CD4-positive, alpha-beta memory T cell (primary cell): ENCODE results near the gene MLPH. TPM values are rescaled to one million over a fixed set of nuclear protein-coding genes. Genes with fewer than 3 reads are reported as not detected.

ENCODE experiments used
- CTCF ChIA-PET: fragments of 350-600 bp; sonication (Branson Sonifier 250); formaldehyde crosslinking; loops from one replicate; lab custom pipeline; 2021; ENCODE audit warnings: inconsistent platforms; ENCODE audit not compliant: partially characterized antibody; lab: Charles Lee
- POLR2A ChIA-PET: fragments of 350-600 bp; sonication (Branson Sonifier 250); formaldehyde crosslinking; loops from one replicate; lab custom pipeline; 2021; ENCODE audit not compliant: partially characterized antibody; lab: Charles Lee
- DNase-seq, 5 donors: peaks; one replicate each; pipeline versions ENCODE4 v3.0.0 to v3.0.0-alpha.2; 2020 to 2022; ENCODE audit warnings: mixed read lengths in 1 of 5
- H3K27ac ChIP-seq: one replicate; pipeline ENCODE4 v1.7.0; 2013; ENCODE audit warnings: low read depth, low read length
- H3K27me3 ChIP-seq: 2 replicates; pipeline ENCODE4 v1.7.0; 2013; ENCODE audit warnings: mild to moderate bottlenecking, low read length, moderate library complexity; ENCODE audit not compliant: insufficient read depth
- H3K36me3 ChIP-seq: 2 replicates; pipeline ENCODE4 v1.7.0; 2013; ENCODE audit warnings: mild to moderate bottlenecking, low read length, moderate library complexity; ENCODE audit not compliant: insufficient read depth
- H3K4me1 ChIP-seq: 2 replicates; pipeline ENCODE4 v1.7.0; 2013; ENCODE audit warnings: mild to moderate bottlenecking, low read length, moderate library complexity; ENCODE audit not compliant: insufficient read depth
- H3K4me3 ChIP-seq, 2 donors: one replicate each; pipeline ENCODE4 v1.7.0; 2013; ENCODE audit warnings: low read length in 2 of 2, mild to moderate bottlenecking in 1 of 2
- H3K9me3 ChIP-seq, 2 donors: one replicate each; pipeline ENCODE4 v1.7.0; 2013; ENCODE audit warnings: low read length in 2 of 2, control low read depth in 1 of 2; ENCODE audit not compliant: control insufficient read depth in 1 of 2
- H3K27ac Mint-ChIP-seq, 7 donors: one replicate each; pipeline ENCODE4 v1.8.0; 2020 to 2021; ENCODE audit warnings: mixed read lengths in 7 of 7, mild to moderate bottlenecking in 6 of 7, inconsistent platforms in 3 of 7, moderate library complexity in 3 of 7
- H3K27me3 Mint-ChIP-seq, 2 donors: one replicate each; pipeline ENCODE4 v1.8.0; 2020 to 2021; ENCODE audit warnings: mixed read lengths in 2 of 2
- H3K36me3 Mint-ChIP-seq, 2 donors: one replicate each; pipeline ENCODE4 v1.8.0; 2020 to 2021; ENCODE audit warnings: mixed read lengths in 2 of 2, inconsistent platforms in 1 of 2, mild to moderate bottlenecking in 1 of 2
- H3K4me1 Mint-ChIP-seq, 4 donors: one replicate each; pipeline ENCODE4 v1.8.0; 2020 to 2021; ENCODE audit warnings: mixed read lengths in 4 of 4, mild to moderate bottlenecking in 1 of 4
- H3K4me3 Mint-ChIP-seq, 8 donors: one replicate each; pipeline ENCODE4 v1.8.0; 2020 to 2021; ENCODE audit warnings: mixed read lengths in 8 of 8, mild to moderate bottlenecking in 7 of 8, moderate library complexity in 6 of 8, inconsistent platforms in 3 of 8
- H3K9me3 Mint-ChIP-seq, 8 donors: one replicate each; pipeline ENCODE4 v1.8.0; 2020 to 2021; ENCODE audit warnings: mixed read lengths in 8 of 8, mild to moderate bottlenecking in 5 of 8, inconsistent platforms in 3 of 8, moderate library complexity in 1 of 8
- intact Hi-C: fragments of 100-400 bp; cut with micrococcal nuclease; formaldehyde crosslinking; loops from one replicate; pipeline ENCODE4 v1.15.1; 2023
- polyA plus RNA-seq, 2 donors: library from polyadenylated mRNA; unstranded; fragments of 300-500 nt; fragmentation: Illumina TruSeq; gene quantifications; one replicate each; pipeline ENCODE4 v1.2.3, GENCODE V29; 2021
- total RNA-seq, 2 experiments: library from RNA; stranded (reverse); gene quantifications; one replicate each; pipeline ENCODE4 v1.2.3, GENCODE V29; 2021

The MLPH gene
- total and polyA plus RNA-seq, 4 experiments from 2014 or later = not detected

DNA sequence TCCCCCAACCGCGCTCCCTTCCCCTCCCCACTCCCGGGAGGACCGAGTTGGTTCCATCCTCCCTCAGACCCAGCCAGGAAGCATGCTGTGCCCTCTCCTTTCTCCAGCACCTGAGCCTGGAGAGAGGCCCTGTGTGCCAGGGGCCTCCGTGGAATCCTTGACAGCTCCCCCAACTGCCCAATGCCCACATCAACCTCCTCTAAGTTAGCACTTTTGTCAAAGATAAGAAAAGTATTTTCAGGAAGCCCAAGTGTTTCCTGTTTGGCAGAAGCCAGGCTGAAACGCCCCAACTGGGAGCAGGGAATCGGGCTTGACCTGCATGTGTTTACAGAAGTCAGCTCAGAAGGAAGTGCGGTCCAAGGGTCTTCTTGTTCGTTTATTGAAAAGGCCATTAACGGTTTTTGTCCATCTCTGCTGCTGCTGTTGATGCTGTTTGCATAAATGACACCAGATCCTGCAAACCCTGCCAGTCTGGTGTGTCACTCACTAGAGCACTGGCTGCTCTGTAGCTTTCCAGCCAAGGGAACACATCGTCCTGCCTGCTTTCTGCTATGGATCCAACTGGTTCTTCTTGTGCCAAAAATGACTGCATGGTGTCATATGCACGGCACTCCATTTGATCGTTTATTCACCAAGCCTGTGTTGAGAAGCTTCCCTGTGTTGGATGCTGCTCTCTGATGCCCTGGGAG is 37.7 kb upstream of the MLPH start:
- Mint-ChIP-seq H3K27me3 (no peaks in the 10 kb centered on the region), H3K9me3 (peaks cover 0 to 2% (median 0%) of the 10 kb centered on the region in 8 donors), H3K4me1 (peaks cover 0 to 9% (median 4%) of the 10 kb centered on the region in 4 donors), H3K27ac (no peak overlapping the region), H3K4me3 (no peak overlapping the region), H3K36me3 (no peaks in the 10 kb centered on the region)
- H3K4me3 ChIP-seq = no peak overlapping the region
- H3K4me1 ChIP-seq = no peaks in the 10 kb centered on the region
- intact Hi-C loops = no loop called here
- no peak for DNase-seq
- ChIA-PET POLR2A (interaction anchor here (2.2 kb wide), 1 partner anchor 16 kb away, joined by 7 read pairs; no protein-coding TSS in a partner anchor), CTCF (interaction anchor here (0.6 to 4.6 kb wide), 4 partner anchors 16 to 131 kb away, joined by 4 to 19 read pairs (median 6); no protein-coding TSS in a partner anchor)
- H3K36me3 ChIP-seq = no peaks in the 10 kb centered on the region
- no peak overlapping the region for H3K27ac ChIP-seq
- H3K27me3 ChIP-seq = no peaks in the 10 kb centered on the region
- no peaks in the 10 kb centered on the region for H3K9me3 ChIP-seq

GRCh38 chr2:237450108-237450507 is 36.9 kb upstream of the MLPH start:
- H3K27ac ChIP-seq = no peak overlapping the region
- no peak overlapping the region for H3K4me3 Mint-ChIP-seq
- peaks cover 0 to 9% (median 4%) of the 10 kb centered on the region in 4 donors for H3K4me1 Mint-ChIP-seq
- intact Hi-C loops = no loop called here
- H3K36me3 ChIP-seq = no peaks in the 10 kb centered on the region
- H3K27ac Mint-ChIP-seq = no peak overlapping the region
- no peak overlapping the region for H3K4me3 ChIP-seq
- H3K9me3 ChIP-seq = no peaks in the 10 kb centered on the region
- no peaks in the 10 kb centered on the region for H3K27me3 ChIP-seq
- no peaks in the 10 kb centered on the region for H3K36me3 Mint-ChIP-seq
- POLR2A ChIA-PET = interaction anchor here (2.2 kb wide), 1 partner anchor 16 kb away, joined by 7 read pairs; no protein-coding TSS in a partner anchor
- no peaks in the 10 kb centered on the region for H3K4me1 ChIP-seq
- no peak for DNase-seq
- no peaks in the 10 kb centered on the region for H3K27me3 Mint-ChIP-seq
- H3K9me3 Mint-ChIP-seq = peaks cover 0 to 3% (median 0%) of the 10 kb centered on the region in 8 donors
- CTCF ChIA-PET = interaction anchor here (2.0 to 4.6 kb wide), 3 partner anchors 17 to 28 kb away, joined by 4 to 19 read pairs (median 18); no protein-coding TSS in a partner anchor

DNA sequence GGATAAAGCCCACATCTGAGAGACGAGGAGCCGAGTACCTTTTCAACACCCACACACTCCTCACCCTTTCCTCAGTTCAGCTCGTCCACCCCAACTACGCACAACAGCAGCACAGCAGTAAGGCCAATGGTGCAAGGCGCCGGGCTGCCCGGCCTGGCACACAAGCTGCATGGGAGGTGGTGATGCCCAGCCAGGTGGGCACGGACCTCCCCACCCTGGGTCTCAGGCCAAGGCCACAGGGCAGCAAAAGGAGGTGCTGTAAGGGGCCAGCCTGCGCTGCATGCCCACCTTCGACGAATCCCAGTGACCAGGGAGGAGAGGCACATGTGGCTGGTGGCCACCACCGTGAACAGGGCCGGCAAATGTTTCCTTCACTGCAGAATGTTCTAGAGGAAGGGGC is 36.5 kb upstream of the MLPH start:
- Mint-ChIP-seq H3K27ac (no peak overlapping the region), H3K27me3 (no peaks in the 10 kb centered on the region), H3K4me1 (peaks cover 0 to 9% (median 4%) of the 10 kb centered on the region in 4 donors), H3K4me3 (no peak overlapping the region), H3K36me3 (no peaks in the 10 kb centered on the region), H3K9me3 (peaks cover 0 to 3% (median 0%) of the 10 kb centered on the region in 8 donors)
- intact Hi-C loops = no loop called here
- no peaks in the 10 kb centered on the region for H3K9me3 ChIP-seq
- no peaks in the 10 kb centered on the region for H3K4me1 ChIP-seq
- no peak for DNase-seq
- ChIA-PET CTCF (interaction anchor here (1.3 to 4.6 kb wide), 6 partner anchors 9 to 31 kb away, joined by 3 to 19 read pairs (median 6); no protein-coding TSS in a partner anchor), POLR2A (interaction anchor here (2.2 kb wide), 1 partner anchor 17 kb away, joined by 7 read pairs; no protein-coding TSS in a partner anchor)
- H3K27ac ChIP-seq = no peak overlapping the region
- no peaks in the 10 kb centered on the region for H3K27me3 ChIP-seq
- H3K36me3 ChIP-seq = no peaks in the 10 kb centered on the region
- H3K4me3 ChIP-seq = no peak overlapping the region

DNA sequence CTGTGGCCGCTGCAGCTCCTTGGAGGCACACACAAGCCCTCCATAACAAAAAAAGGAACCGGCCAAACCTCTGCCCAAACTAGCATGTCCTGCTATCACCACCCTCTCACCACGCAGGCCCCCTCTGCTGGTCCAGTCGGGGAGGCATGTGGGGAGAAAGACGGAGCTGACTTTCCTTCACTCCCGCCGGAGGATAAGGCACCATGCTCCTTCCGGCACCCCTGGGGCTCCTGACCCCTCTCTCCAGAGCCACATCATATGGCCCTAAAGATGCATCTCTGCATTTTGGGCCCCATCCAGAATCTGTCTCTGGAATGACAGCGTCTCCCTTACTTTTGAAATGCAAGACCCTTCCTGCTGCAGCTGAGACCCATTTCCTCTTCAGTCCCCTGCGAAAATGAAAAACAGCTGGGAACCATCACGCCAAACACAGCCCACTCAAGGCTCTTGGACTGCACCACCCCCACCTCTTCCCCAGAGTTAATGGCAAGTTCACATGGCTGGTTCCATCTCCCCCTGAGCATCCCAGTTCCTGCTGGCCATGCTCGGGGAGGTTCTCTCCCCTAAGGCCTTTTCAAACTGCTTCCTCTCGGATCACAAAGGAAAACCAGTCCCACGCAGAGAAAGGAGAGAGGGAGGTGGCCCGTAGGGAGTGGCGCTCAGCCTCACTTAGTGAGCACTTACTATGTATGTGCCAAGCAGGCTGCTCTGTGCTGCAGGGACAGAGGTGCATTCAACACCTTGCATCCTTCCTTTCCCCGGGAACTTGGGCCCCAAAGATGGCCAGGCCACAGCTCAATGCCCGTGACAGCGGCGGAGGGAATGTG is 35.2 kb upstream of the MLPH start:
- no peak for DNase-seq
- POLR2A ChIA-PET = no interaction called here

GRCh38 chr2:237452861-237453260 is 34.2 kb upstream of the MLPH start:
- no peak overlapping the region for H3K4me3 ChIP-seq
- ChIA-PET CTCF (interaction anchor here (2.6 kb wide), 1 partner anchor 31 kb away, joined by 16 read pairs; no protein-coding TSS in a partner anchor), POLR2A (no interaction called here)
- H3K9me3 ChIP-seq = no peaks in the 10 kb centered on the region
- Mint-ChIP-seq H3K27ac (no peak overlapping the region), H3K4me1 (peaks cover 0 to 9% (median 4%) of the 10 kb centered on the region in 4 donors), H3K9me3 (peaks cover 0 to 3% (median 0%) of the 10 kb centered on the region in 8 donors), H3K27me3 (no peaks in the 10 kb centered on the region), H3K4me3 (no peak overlapping the region), H3K36me3 (no peaks in the 10 kb centered on the region)
- no peaks in the 10 kb centered on the region for H3K36me3 ChIP-seq
- H3K27me3 ChIP-seq = no peaks in the 10 kb centered on the region
- DNase-seq = no peak
- intact Hi-C loops = no loop called here
- no peaks in the 10 kb centered on the region for H3K4me1 ChIP-seq
- H3K27ac ChIP-seq = no peak overlapping the region

More for the DNA sequence above, 35.2 kb upstream of the MLPH start:
- CTCF ChIA-PET = interaction anchor here (1.1 to 4.6 kb wide), 7 partner anchors 10 to 32 kb away, joined by 3 to 19 read pairs (median 5); no protein-coding TSS in a partner anchor
- no peak overlapping the region for H3K4me3 ChIP-seq
- H3K4me1 Mint-ChIP-seq = peaks cover 0 to 9% (median 4%) of the 10 kb centered on the region in 4 donors
- H3K9me3 Mint-ChIP-seq = peaks cover 0 to 3% (median 0%) of the 10 kb centered on the region in 8 donors
- H3K4me3 Mint-ChIP-seq = no peak overlapping the region
- no peak overlapping the region for H3K27ac Mint-ChIP-seq
- no peaks in the 10 kb centered on the region for H3K27me3 ChIP-seq
- H3K4me1 ChIP-seq = no peaks in the 10 kb centered on the region
- intact Hi-C loops = no loop called here
- no peaks in the 10 kb centered on the region for H3K27me3 Mint-ChIP-seq
- H3K36me3 Mint-ChIP-seq = no peaks in the 10 kb centered on the region
- H3K9me3 ChIP-seq = no peaks in the 10 kb centered on the region
- H3K27ac ChIP-seq = no peak overlapping the region
- H3K36me3 ChIP-seq = no peaks in the 10 kb centered on the region

DNA sequence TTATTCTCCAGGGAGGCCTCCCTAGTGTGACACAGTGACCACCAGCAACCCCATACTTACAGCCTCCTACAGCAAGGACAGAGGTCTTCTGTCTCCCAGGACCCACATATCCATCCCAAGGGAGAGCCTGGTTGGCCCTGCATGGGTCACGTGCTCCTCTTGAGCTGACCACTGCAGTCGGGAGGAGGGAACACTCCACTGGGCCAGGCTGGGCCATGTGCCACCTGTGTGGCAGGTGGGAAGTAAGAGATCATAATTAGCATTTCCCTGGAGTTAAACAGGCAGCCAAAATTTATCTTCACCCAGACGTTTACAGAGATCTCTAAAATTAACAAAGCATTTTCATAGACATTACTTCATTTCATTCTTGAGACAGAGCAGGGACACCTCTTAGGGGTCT is 33.4 kb upstream of the MLPH start:
- H3K27ac Mint-ChIP-seq = peak overlapping the region in 1 of 7 donors; percentile 48
- Histone ChIP-seq H3K27me3 (no peaks in the 10 kb centered on the region), H3K4me3 (no peak overlapping the region), H3K9me3 (no peaks in the 10 kb centered on the region), H3K36me3 (no peaks in the 10 kb centered on the region), H3K27ac (no peak overlapping the region), H3K4me1 (no peaks in the 10 kb centered on the region)
- DNase-seq = no peak
- H3K27me3 Mint-ChIP-seq = no peaks in the 10 kb centered on the region
- H3K36me3 Mint-ChIP-seq = no peaks in the 10 kb centered on the region
- H3K4me3 Mint-ChIP-seq = no peak overlapping the region
- intact Hi-C loops = no loop called here
- peaks cover 0 to 3% (median 0%) of the 10 kb centered on the region in 8 donors for H3K9me3 Mint-ChIP-seq
- POLR2A ChIA-PET = no interaction called here
- CTCF ChIA-PET = interaction anchor here (2.6 kb wide), 1 partner anchor 32 kb away, joined by 16 read pairs; no protein-coding TSS in a partner anchor
- peaks cover 0 to 11% (median 7%) of the 10 kb centered on the region in 4 donors for H3K4me1 Mint-ChIP-seq
